ENCODE results near the gene IFI27L1.

Gene IFI27L1

DNA sequence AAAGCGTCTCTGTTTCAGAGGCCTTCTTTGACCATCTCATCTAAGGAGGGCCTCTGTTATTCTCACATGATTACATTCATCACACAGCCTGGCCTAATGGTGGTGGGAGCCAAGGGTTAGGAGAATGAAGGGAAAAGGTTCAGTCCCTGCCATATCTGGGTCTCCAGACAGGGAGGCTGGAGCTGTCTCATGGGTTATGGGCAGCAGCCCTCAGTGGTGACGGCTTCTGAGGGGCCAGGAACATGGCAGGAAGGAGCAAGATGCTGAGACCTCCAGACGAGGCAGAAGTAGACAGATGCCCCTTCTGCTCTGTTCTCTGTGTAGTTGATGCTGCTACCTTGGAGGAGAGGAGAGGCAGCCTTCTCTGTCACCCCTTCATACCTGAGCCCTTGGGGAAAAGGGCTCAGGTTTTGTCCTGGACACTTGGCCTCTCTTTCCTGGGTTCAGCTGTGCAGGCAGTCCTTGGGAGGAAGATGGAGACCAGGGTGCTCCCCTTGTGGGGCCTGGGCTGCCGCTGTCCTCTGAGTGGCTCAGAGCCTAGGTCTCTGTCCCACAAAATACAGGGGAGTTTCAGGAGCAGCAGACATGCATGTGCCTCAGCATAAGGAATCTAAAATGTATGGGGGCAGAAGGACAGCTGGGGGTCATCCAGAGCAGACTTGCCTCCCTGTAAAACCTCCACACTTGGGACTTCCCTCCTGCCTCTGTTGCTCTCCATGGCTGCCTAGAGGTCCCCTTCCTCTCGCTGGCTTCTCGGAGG is 44.7 kb downstream of the IFI27L1 start:
- Histone ChIP-seq H3K27ac (no peak overlapping the region), H3K4me3 (no peak overlapping the region)
- TF ChIP-seq, protein P1, sequence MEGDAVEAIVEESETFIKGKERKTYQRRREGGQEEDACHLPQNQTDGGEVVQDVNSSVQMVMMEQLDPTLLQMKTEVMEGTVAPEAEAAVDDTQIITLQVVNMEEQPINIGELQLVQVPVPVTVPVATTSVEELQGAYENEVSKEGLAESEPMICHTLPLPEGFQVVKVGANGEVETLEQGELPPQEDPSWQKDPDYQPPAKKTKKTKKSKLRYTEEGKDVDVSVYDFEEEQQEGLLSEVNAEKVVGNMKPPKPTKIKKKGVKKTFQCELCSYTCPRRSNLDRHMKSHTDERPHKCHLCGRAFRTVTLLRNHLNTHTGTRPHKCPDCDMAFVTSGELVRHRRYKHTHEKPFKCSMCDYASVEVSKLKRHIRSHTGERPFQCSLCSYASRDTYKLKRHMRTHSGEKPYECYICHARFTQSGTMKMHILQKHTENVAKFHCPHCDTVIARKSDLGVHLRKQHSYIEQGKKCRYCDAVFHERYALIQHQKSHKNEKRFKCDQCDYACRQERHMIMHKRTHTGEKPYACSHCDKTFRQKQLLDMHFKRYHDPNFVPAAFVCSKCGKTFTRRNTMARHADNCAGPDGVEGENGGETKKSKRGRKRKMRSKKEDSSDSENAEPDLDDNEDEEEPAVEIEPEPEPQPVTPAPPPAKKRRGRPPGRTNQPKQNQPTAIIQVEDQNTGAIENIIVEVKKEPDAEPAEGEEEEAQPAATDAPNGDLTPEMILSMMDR (IDR thresholded peaks at IDR 0.05), result no peak
- DNase-seq (ENCODE audit: low spot score), result peak; percentile 54

GRCh38 chr14:94126419-94126677 is 45.2 kb downstream of the IFI27L1 start:
- no peak for DNase-seq (ENCODE audit: low spot score)
- H3K4me3 ChIP-seq, result no peak overlapping the region
- H3K27ac ChIP-seq, result no peak overlapping the region
- TF ChIP-seq, protein P1 (IDR thresholded peaks at IDR 0.05), result no peak

DNA sequence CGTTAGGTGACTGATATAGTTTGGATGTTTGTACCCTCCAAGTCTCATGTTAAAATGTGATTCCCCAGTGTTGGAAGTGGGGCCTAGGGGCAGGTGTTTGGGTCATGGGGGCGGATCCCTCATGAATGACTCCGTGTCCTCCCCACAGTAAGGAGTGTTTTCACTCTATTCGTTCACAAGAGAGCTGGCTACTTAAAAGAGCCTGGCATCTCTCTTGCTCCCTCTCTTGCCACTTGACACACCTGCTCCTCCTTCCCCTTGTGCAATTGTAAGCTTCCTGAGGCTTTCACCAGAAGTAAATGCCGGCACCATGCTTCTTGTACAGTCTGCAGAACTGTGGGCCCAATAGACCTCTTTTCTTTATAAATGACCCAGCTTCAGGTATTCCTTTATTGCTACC is 45.7 kb downstream of the IFI27L1 start:
- no peak overlapping the region for H3K27ac ChIP-seq
- H3K4me3 ChIP-seq, result no peak overlapping the region
- no peak for DNase-seq (ENCODE audit: low spot score)
- TF ChIP-seq, protein P1 (IDR thresholded peaks at IDR 0.05), result no peak

DNA sequence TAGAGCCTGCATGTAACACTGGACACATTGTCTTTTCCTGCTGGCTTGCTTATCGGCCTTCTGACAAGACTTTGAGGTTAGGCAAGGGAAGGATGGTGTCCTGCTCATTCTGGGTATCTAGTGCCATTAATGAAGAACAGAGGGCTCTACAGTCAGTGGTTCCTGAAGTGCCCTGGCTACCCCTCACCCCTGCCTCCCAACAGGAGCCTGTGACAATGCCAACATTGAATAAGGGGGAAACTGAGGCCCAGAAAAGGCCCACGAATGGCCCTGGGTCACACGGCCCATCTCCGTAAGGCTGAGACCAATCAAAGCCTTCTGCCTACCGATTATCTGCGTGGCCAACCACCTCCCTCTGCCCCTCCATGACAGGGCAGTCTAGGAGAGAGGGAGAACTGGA is 46.2 kb downstream of the IFI27L1 start:
- TF ChIP-seq, protein P1 (IDR thresholded peaks at IDR 0.05), result no peak
- no peak for DNase-seq (ENCODE audit: low spot score)
- Histone ChIP-seq H3K4me3 (no peak overlapping the region), H3K27ac (no peak overlapping the region)

- Histone ChIP-seq H3K27ac (peak overlapping the region in 1 of 2 donors; percentile 87), H3K4me3 (peak overlapping the region; percentile 77)
- TF ChIP-seq, protein P1 (IDR thresholded peaks at IDR 0.05), result no peak
- no peak for DNase-seq (ENCODE audit: low spot score)
Observed at GRCh38 chr14:94128216-94128839, 47.2 kb downstream of the IFI27L1 start.

- Histone ChIP-seq H3K27ac (peak within 1 kb of the TSS; percentile 80 to 87), H3K4me3 (peak within 1 kb of the TSS; percentile 77)
- TF ChIP-seq, protein P1 (IDR thresholded peaks at IDR 0.05), result no peak
- peak; percentile 85 for DNase-seq (ENCODE audit: low spot score)
Observed at GRCh38 chr14:94129111-94129757, 48.1 kb downstream of the IFI27L1 start, which contains the start of gene IFI27L2. Gene IFI27L2, minus strand, starts transcription at chr14:94129604. Its CDS starts 40 bp downstream, at chr14:94129564.
